H1 (cell line): ENCODE data around the gene SRSF9. TPM values are rescaled to one million over a fixed set of nuclear protein-coding genes. Genes with fewer than 3 reads are reported as not detected.
A peak's percentile ranks its signal among the peaks of the same experiment; 100 is the strongest.
"Not testable (repeated sequence)": the region's sequence is repeated elsewhere in the genome, so short reads cannot be mapped to it uniquely, and the experiment has no call there.

Experiments used
- CTCF ChIA-PET: fragments of 300-600 bp; sonication (Branson Sonifier 250); formaldehyde crosslinking; loops from one replicate; lab custom pipeline; 2021; ENCODE audit not compliant: partially characterized antibody; lab: Charles Lee
- POLR2A ChIA-PET: fragments of 300-600 bp; sonication (Branson Sonifier 250); formaldehyde crosslinking; loops from one replicate; lab custom pipeline; 2021; ENCODE audit warnings: inconsistent platforms; ENCODE audit not compliant: partially characterized antibody; lab: Charles Lee
- DNase-seq, 2 experiments: peaks; one replicate each; pipeline versions ENCODE4 v3.0.0 to v3.0.0-alpha.2; 2010 to 2022; ENCODE audit warnings: low spot score in 2 of 2, low read depth in 1 of 2, mixed read lengths in 1 of 2
- FAIRE-seq: peaks from 2 replicates; lab custom pipeline; 2011; peaks lifted over from hg19 to GRCh38; lab: Jason Lieb, UNC
- H2AFZ ChIP-seq: 2 replicates; pipeline ENCODE4 v1.8.1; 2012; ENCODE audit warnings: low read length, inconsistent platforms
- H2AK5ac ChIP-seq: 2 replicates; pipeline ENCODE4 v1.6.1; 2013; ENCODE audit warnings: low read depth, low read length
- H2BK120ac ChIP-seq: replicated peaks from 2 replicates; pipeline ENCODE3; 2013; ENCODE audit warnings: low read depth, low read length, inconsistent platforms
- H2BK12ac ChIP-seq: 2 replicates; pipeline ENCODE4 v1.6.1; 2013; ENCODE audit warnings: low read depth, low read length
- H2BK15ac ChIP-seq: 2 replicates; pipeline ENCODE4 v1.6.1; 2013; ENCODE audit warnings: low read length
- H2BK20ac ChIP-seq: 2 replicates; pipeline ENCODE4 v1.6.1; 2013; ENCODE audit warnings: low read length
- H2BK5ac ChIP-seq: 2 replicates; pipeline ENCODE4 v1.6.1; 2013; ENCODE audit warnings: low read depth, low read length
- H3K14ac ChIP-seq: 2 replicates; pipeline ENCODE4 v1.6.1; 2013; ENCODE audit warnings: inconsistent platforms; ENCODE audit not compliant: insufficient read length
- H3K18ac ChIP-seq: 2 replicates; pipeline ENCODE4 v1.6.1; 2013; ENCODE audit warnings: low read length; ENCODE audit errors: extremely low read depth
- H3K23ac ChIP-seq: 2 replicates; pipeline ENCODE4 v1.6.1; 2013; ENCODE audit warnings: inconsistent platforms; ENCODE audit not compliant: insufficient read length
- H3K23me2 ChIP-seq: 2 replicates; pipeline ENCODE4 v1.6.1; 2013; ENCODE audit warnings: low read depth, low read length
- H3K27ac ChIP-seq: 2 replicates; pipeline ENCODE4 v1.6.1; 2011; ENCODE audit warnings: low read depth, low read length, inconsistent platforms
- H3K27me3 ChIP-seq, 4 experiments: replicated peaks in 1 of 4; 1 replicate in 1 of 4; 2 replicates in 3 of 4; pipeline versions ENCODE4 v1.6.1 to v1.8.1; 2011 to 2013; ENCODE audit warnings: low read length in 3 of 4, mild to moderate bottlenecking in 3 of 4, inconsistent platforms in 2 of 4, mixed read lengths in 2 of 4, moderate library complexity in 1 of 4; ENCODE audit not compliant: control insufficient read depth in 3 of 4, insufficient read depth in 3 of 4; ENCODE audit errors: extremely low read depth in 1 of 4
- H3K36me3 ChIP-seq, 4 experiments: 2 replicates each; pipeline versions ENCODE4 v1.6.1 to v1.8.1; 2011 to 2013; ENCODE audit warnings: mild to moderate bottlenecking in 4 of 4, low read length in 3 of 4, moderate library complexity in 2 of 4, control low read depth in 1 of 4, inconsistent platforms in 1 of 4; ENCODE audit not compliant: insufficient read depth in 4 of 4, control insufficient read depth in 2 of 4
- H3K4ac ChIP-seq: replicated peaks from 2 replicates; pipeline ENCODE3; 2013; ENCODE audit warnings: low read length, low read depth, mixed read lengths, inconsistent platforms; ENCODE audit not compliant: insufficient read length
- H3K4me1 ChIP-seq, 4 experiments: replicated peaks in 1 of 4; 1 replicate in 1 of 4; 2 replicates in 3 of 4; pipeline versions ENCODE4 v1.6.1 to v1.8.1; 2011 to 2013; ENCODE audit warnings: low read length in 3 of 4, inconsistent platforms in 2 of 4, mixed read lengths in 1 of 4; ENCODE audit not compliant: insufficient read depth in 4 of 4, control insufficient read depth in 3 of 4
- H3K4me2 ChIP-seq, 2 experiments: 2 replicates each; pipeline versions ENCODE4 v1.6.1 to v1.8.1; 2011 to 2013; ENCODE audit warnings: low read depth in 2 of 2, low read length in 2 of 2, control low read depth in 1 of 2, inconsistent platforms in 1 of 2, mild to moderate bottlenecking in 1 of 2; ENCODE audit not compliant: insufficient read depth in 1 of 2
- H3K4me3 ChIP-seq, 4 experiments: fragments of 200-600, 300-600 bp in 1 of 4; sonication (generic), shearing (Covaris generic), sonication (Bioruptor Twin) in 1 of 4; 2 replicates each; pipeline versions ENCODE4 v1.5.1 to v1.8.1; 2011 to 2016; ENCODE audit warnings: low read length in 4 of 4, low read depth in 3 of 4, control low read depth in 2 of 4, inconsistent platforms in 2 of 4, mild to moderate bottlenecking in 2 of 4, mixed read lengths in 1 of 4, moderate library complexity in 1 of 4; ENCODE audit not compliant: insufficient read depth in 2 of 4; ENCODE audit errors: extremely low read depth in 1 of 4
- H3K56ac ChIP-seq: replicated peaks from 2 replicates; pipeline ENCODE3; 2013; ENCODE audit warnings: low read depth, mild to moderate bottlenecking, mixed read lengths, low read length, inconsistent platforms; ENCODE audit not compliant: insufficient read length
- H3K79me1 ChIP-seq: 2 replicates; pipeline ENCODE4 v1.6.1; 2013; ENCODE audit warnings: low read depth, low read length, control low read depth
- H3K79me2 ChIP-seq, 2 experiments: 2 replicates each; pipeline versions ENCODE4 v1.6.1 to v1.8.1; 2012 to 2013; ENCODE audit warnings: low read length in 2 of 2, mild to moderate bottlenecking in 2 of 2, inconsistent platforms in 1 of 2; ENCODE audit not compliant: insufficient read depth in 2 of 2, control insufficient read depth in 1 of 2
- H3K9ac ChIP-seq, 4 experiments: replicated peaks in 1 of 4; 1 replicate in 1 of 4; 2 replicates in 3 of 4; pipeline versions ENCODE4 v1.6.1 to v1.8.1; 2011 to 2013; ENCODE audit warnings: low read depth in 3 of 4, low read length in 3 of 4, control low read depth in 2 of 4, mild to moderate bottlenecking in 2 of 4, moderate library complexity in 2 of 4, inconsistent platforms in 1 of 4; ENCODE audit errors: extremely low read depth in 1 of 4
- H3K9me3 ChIP-seq, 2 experiments: 2 replicates each; pipeline versions ENCODE4 v1.6.1 to v1.8.1; 2012 to 2013; ENCODE audit warnings: mild to moderate bottlenecking in 2 of 2, moderate library complexity in 2 of 2, control low read depth in 1 of 2, inconsistent platforms in 1 of 2, low read depth in 1 of 2, low read length in 1 of 2, mixed read lengths in 1 of 2; ENCODE audit not compliant: insufficient read depth in 2 of 2
- H4K20me1 ChIP-seq, 2 experiments: replicated peaks in 1 of 2; 2 replicates each; pipeline versions ENCODE3 to v1.8.1; 2011 to 2013; ENCODE audit warnings: inconsistent platforms in 2 of 2, low read length in 2 of 2, mild to moderate bottlenecking in 1 of 2; ENCODE audit not compliant: insufficient read depth in 2 of 2, control insufficient read depth in 1 of 2
- H4K5ac ChIP-seq: 2 replicates; pipeline ENCODE4 v1.6.1; 2013; ENCODE audit warnings: low read length, low read depth, mixed read lengths, inconsistent platforms; ENCODE audit not compliant: insufficient read length
- H4K8ac ChIP-seq: 2 replicates; pipeline ENCODE4 v1.8.0; 2013; ENCODE audit warnings: mild to moderate bottlenecking, moderate library complexity, low read length, inconsistent platforms; ENCODE audit not compliant: insufficient read depth; ENCODE audit errors: extremely low read depth
- H4K91ac ChIP-seq: replicated peaks from 2 replicates; pipeline ENCODE3; 2013; ENCODE audit warnings: low read length, mixed read lengths, inconsistent platforms; ENCODE audit not compliant: insufficient read length
- WGBS, 2 experiments: shearing (Covaris generic) in 1 of 2; methylation state at CpG; one replicate each; pipeline versions ENCODE4 v1.1.6 to v1.1.7; 2013 to 2015; ENCODE audit warnings: low lambda C conversion rate in 2 of 2, mixed read lengths in 2 of 2, inconsistent platforms in 1 of 2, low coverage in 1 of 2, missing lambda C conversion rate in 1 of 2; ENCODE audit not compliant: insufficient replicate concordance in 2 of 2, insufficient coverage in 1 of 2, insufficient read length in 1 of 2; ENCODE audit errors: extremely low coverage in 1 of 2, missing lambda C conversion rate in 1 of 2; 5-methylcytosine and 5-hydroxymethylcytosine counted together
- polyA plus RNA-seq, 7 experiments: library from polyadenylated mRNA; depleted of rRNA in 3 of 7; stranded (reverse) in 5 of 7; unstranded in 2 of 7; fragments of >200 nt in 5 of 7; fragments of 200-250 nt in 2 of 7; gene quantifications; 1 replicate in 5 of 7; 2 replicates in 1 of 7; 4 replicates in 1 of 7; pipeline versions ENCODE4 v1.2.1 to v1.2.3, GENCODE V29; 2011 to 2013; ENCODE audit warnings: missing spikeins in 2 of 7, mixed read lengths in 2 of 7
- total RNA-seq: library from RNA; stranded (reverse); fragmentation: NEBNext Ultra II Directional; extraction: Animal tissue kit (Norgen Biotek cat#: 25700); gene quantifications from 2 replicates; pipeline ENCODE4 v1.2.1, GENCODE V29; 2021

The SRSF9 gene
- total and polyA plus RNA-seq, 2 of the 8 experiments (the other 6 are each of a cell fraction or from before 2014, with no cell fraction given), result 172 to 304 TPM

GRCh38 chr12:120446844-120447178 lies 22.7 kb downstream of the SRSF9 start:
- H3K9me3 ChIP-seq, H3K23me2 ChIP-seq, DNase-seq, H3K4me1 ChIP-seq, H3K23ac ChIP-seq, H4K20me1 ChIP-seq, H3K14ac ChIP-seq, FAIRE-seq, H2BK15ac ChIP-seq, H3K79me1 ChIP-seq, H2BK20ac ChIP-seq, H3K27me3 ChIP-seq, H2AK5ac ChIP-seq, H2BK120ac ChIP-seq: not testable (repeated sequence)
- Histone ChIP-seq H2AFZ (0 out of 2 replicates have a peak overlapping the region, but pooled peaks have one; percentile 6), H3K36me3 (peaks cover 7 to 39% (median 17%) of the 10 kb centered on the region in 4 experiments), H3K4ac (peak overlapping the region; percentile 97), H3K56ac (peak overlapping the region; percentile 79), H2BK12ac (0 out of 2 replicates have a peak overlapping the region, but pooled peaks have one; percentile 60), H3K27ac (peak overlapping the region; percentile 94), H3K4me2 (peak overlapping the region; percentile 76 to 79), H4K8ac (peak overlapping the region; percentile 99), H3K4me3 (peak overlapping the region; percentile 84 to 98 (median 98)), H2BK5ac (peak overlapping the region; percentile 96), H3K9ac (peak overlapping the region; percentile 90 to 96 (median 94)), H4K91ac (peak overlapping the region; percentile 95), H3K79me2 (peaks cover 17 to 57% of the 10 kb centered on the region in 2 experiments), H3K18ac (peak overlapping the region; percentile 88; the same call in 1 of the 2 replicates), H4K5ac (peak overlapping the region; percentile 81)
- WGBS, 2 experiments, result 13% methylated on average over 15 of the region's 17 CpGs; no CpG with 5 or more reads in 1 of the 2 experiments
- ChIA-PET POLR2A (interaction anchor here (0.6 to 19.6 kb wide), 18 partner anchors 9 to 155 kb away, joined by 3 to 365 read pairs (median 4); partner anchors contain the start of genes COQ5, COX6A1, DYNLL1 and POP5), CTCF (interaction anchor here (1.1 to 2.7 kb wide), 7 partner anchors 10 to 219 kb away, joined by 3 to 20 read pairs (median 6); partner anchors contain the start of gene SRSF9)
